Tibial nerve (tissue), 4 donors: Measurements from ENCODE around the gene SF3A1.

Experiments used
- CTCF ChIP-seq, 5 experiments: fragments of 200-600 bp in 3 of 5; fragments of 450-650 bp in 2 of 5; sonication (generic) in 3 of 5; IDR thresholded peaks; one replicate each; pipeline ENCODE4 v1.5.1; 2016 to 2019; ENCODE audit warnings: antibody characterized with exemption in 5 of 5, mild to moderate bottlenecking in 3 of 5, moderate library complexity in 2 of 5
- EP300 ChIP-seq, 2 donors: sonication (generic); formaldehyde crosslinking; IDR thresholded peaks; one replicate each; pipeline ENCODE4 v1.6.1; 2017; ENCODE audit warnings: antibody characterized with exemption in 2 of 2, mild to moderate bottlenecking in 1 of 2

- TF ChIP-seq EP300 (IDR thresholded peaks at IDR 0.05) (no peak), CTCF (IDR thresholded peaks at IDR 0.05) (no peak)
Observed at GRCh38 chr22:30362651-30363281, 6.1 kb upstream of the SF3A1 start.
